HepG2 (cell line): ENCODE data around the gene IRS1.
"Not testable (repeated sequence)": the region's sequence is repeated elsewhere in the genome, so short reads cannot be mapped to it uniquely, and the experiment has no call there.

Experiments
- MZF1 ChIP-seq: sonication (generic); formaldehyde crosslinking; IDR thresholded peaks from 2 replicates; pipeline ENCODE4 v1.8.1; 2023; ENCODE audit warnings: mild to moderate bottlenecking, missing genetic modification reagents, borderline replicate concordance
- SUZ12 ChIP-seq: fragments of 150-350 bp; IDR thresholded peaks from 2 replicates; pipeline ENCODE4 v1.6.1; 2014; ENCODE audit warnings: low read depth, low read length
- TOE1 ChIP-seq: sonication (generic); formaldehyde crosslinking; IDR thresholded peaks from 2 replicates; pipeline ENCODE4 v1.4.0; 2020; ENCODE audit warnings: mild to moderate bottlenecking, missing genetic modification reagents
- U2AF2 ChIP-seq: fragments of 200-400 bp; formaldehyde crosslinking; IDR thresholded peaks from 2 replicates; pipeline ENCODE4 v1.6.1; 2017; ENCODE audit warnings: low read depth, mild to moderate bottlenecking, low read length
- YY1 ChIP-seq: IDR thresholded peaks from 2 replicates; pipeline ENCODE4 v1.6.1; 2011; ENCODE audit warnings: low read length, low read depth, moderate library complexity, mild to moderate bottlenecking; ENCODE audit not compliant: insufficient read depth, insufficient replicate concordance
- ZNF232 ChIP-seq: sonication (generic); formaldehyde crosslinking; IDR thresholded peaks from 2 replicates; pipeline ENCODE4 v1.4.0; 2020; ENCODE audit warnings: missing genetic modification reagents, borderline replicate concordance
- ZNF3 ChIP-seq: IDR thresholded peaks from 2 replicates; pipeline ENCODE4 v1.7.0; 2017; ENCODE audit warnings: inconsistent platforms
- ZNF33A ChIP-seq: sonication (generic); formaldehyde crosslinking; IDR thresholded peaks from 2 replicates; pipeline ENCODE4 v1.5.1; 2020; ENCODE audit warnings: missing genetic modification reagents, mild to moderate bottlenecking, moderate library complexity, borderline replicate concordance
- TF ChIP-seq, protein P1 (sequence below): sonication (generic); formaldehyde crosslinking; IDR thresholded peaks from 2 replicates; pipeline ENCODE4 v1.8.0; 2022; ENCODE audit warnings: mild to moderate bottlenecking, missing genetic modification reagents; ENCODE audit not compliant: insufficient replicate concordance
- TF ChIP-seq, protein P2 (sequence below): sonication (generic); formaldehyde crosslinking; IDR thresholded peaks from 2 replicates; pipeline ENCODE4 v1.5.0; 2020; ENCODE audit warnings: mild to moderate bottlenecking, missing genetic modification reagents, moderate library complexity
- TF ChIP-seq, protein P3 (sequence below): sonication (generic); formaldehyde crosslinking; IDR thresholded peaks from 2 replicates; pipeline ENCODE4 v1.4.0; 2020; ENCODE audit warnings: missing genetic modification reagents
- TF ChIP-seq, protein P4 (sequence below): sonication (generic); formaldehyde crosslinking; IDR thresholded peaks from 2 replicates; pipeline ENCODE4 v1.8.0; 2022; ENCODE audit warnings: missing genetic modification reagents, mild to moderate bottlenecking, borderline replicate concordance
- TF ChIP-seq, protein P5 (sequence below): sonication (generic); formaldehyde crosslinking; IDR thresholded peaks from 2 replicates; pipeline ENCODE4 v1.8.0; 2022; ENCODE audit warnings: mild to moderate bottlenecking, missing genetic modification reagents

DNA sequence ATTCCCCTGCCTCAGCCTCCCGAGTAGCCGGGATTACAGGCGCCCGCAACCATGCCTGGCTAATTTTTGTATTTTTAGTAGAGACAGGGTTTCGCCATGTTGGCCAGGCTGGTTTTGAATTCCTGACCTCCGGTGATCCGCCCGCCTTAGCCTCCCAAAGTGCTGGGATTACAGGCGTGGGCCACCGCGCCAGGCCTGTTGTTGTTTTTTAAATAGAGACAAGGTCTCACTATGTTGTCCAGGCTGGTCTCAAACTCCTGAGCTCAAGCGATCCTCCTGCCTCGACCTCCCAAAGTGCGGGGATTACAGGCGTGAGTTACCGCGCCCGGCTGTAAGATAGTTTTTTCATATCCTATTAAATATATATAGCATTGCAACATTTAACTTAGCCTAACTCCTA, 35.3 kb upstream of the IRS1 start:
- TF ChIP-seq YY1; ZNF33A (CRISPR knock-in tag); SUZ12; TOE1 (CRISPR knock-in tag); MZF1; ZNF3; U2AF2; ZNF232 (CRISPR knock-in tag): not testable (repeated sequence)
- TF ChIP-seq, protein P1, sequence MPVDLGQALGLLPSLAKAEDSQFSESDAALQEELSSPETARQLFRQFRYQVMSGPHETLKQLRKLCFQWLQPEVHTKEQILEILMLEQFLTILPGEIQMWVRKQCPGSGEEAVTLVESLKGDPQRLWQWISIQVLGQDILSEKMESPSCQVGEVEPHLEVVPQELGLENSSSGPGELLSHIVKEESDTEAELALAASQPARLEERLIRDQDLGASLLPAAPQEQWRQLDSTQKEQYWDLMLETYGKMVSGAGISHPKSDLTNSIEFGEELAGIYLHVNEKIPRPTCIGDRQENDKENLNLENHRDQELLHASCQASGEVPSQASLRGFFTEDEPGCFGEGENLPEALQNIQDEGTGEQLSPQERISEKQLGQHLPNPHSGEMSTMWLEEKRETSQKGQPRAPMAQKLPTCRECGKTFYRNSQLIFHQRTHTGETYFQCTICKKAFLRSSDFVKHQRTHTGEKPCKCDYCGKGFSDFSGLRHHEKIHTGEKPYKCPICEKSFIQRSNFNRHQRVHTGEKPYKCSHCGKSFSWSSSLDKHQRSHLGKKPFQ: not testable (repeated sequence)
- TF ChIP-seq, protein P2, sequence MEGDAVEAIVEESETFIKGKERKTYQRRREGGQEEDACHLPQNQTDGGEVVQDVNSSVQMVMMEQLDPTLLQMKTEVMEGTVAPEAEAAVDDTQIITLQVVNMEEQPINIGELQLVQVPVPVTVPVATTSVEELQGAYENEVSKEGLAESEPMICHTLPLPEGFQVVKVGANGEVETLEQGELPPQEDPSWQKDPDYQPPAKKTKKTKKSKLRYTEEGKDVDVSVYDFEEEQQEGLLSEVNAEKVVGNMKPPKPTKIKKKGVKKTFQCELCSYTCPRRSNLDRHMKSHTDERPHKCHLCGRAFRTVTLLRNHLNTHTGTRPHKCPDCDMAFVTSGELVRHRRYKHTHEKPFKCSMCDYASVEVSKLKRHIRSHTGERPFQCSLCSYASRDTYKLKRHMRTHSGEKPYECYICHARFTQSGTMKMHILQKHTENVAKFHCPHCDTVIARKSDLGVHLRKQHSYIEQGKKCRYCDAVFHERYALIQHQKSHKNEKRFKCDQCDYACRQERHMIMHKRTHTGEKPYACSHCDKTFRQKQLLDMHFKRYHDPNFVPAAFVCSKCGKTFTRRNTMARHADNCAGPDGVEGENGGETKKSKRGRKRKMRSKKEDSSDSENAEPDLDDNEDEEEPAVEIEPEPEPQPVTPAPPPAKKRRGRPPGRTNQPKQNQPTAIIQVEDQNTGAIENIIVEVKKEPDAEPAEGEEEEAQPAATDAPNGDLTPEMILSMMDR (CRISPR knock-in tag): not testable (repeated sequence)
- TF ChIP-seq, protein P3, sequence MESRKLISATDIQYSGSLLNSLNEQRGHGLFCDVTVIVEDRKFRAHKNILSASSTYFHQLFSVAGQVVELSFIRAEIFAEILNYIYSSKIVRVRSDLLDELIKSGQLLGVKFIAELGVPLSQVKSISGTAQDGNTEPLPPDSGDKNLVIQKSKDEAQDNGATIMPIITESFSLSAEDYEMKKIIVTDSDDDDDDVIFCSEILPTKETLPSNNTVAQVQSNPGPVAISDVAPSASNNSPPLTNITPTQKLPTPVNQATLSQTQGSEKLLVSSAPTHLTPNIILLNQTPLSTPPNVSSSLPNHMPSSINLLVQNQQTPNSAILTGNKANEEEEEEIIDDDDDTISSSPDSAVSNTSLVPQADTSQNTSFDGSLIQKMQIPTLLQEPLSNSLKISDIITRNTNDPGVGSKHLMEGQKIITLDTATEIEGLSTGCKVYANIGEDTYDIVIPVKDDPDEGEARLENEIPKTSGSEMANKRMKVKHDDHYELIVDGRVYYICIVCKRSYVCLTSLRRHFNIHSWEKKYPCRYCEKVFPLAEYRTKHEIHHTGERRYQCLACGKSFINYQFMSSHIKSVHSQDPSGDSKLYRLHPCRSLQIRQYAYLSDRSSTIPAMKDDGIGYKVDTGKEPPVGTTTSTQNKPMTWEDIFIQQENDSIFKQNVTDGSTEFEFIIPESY (CRISPR knock-in tag): not testable (repeated sequence)
- TF ChIP-seq, protein P4, sequence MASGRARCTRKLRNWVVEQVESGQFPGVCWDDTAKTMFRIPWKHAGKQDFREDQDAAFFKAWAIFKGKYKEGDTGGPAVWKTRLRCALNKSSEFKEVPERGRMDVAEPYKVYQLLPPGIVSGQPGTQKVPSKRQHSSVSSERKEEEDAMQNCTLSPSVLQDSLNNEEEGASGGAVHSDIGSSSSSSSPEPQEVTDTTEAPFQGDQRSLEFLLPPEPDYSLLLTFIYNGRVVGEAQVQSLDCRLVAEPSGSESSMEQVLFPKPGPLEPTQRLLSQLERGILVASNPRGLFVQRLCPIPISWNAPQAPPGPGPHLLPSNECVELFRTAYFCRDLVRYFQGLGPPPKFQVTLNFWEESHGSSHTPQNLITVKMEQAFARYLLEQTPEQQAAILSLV (CRISPR knock-in tag): not testable (repeated sequence)
- TF ChIP-seq, protein P5, sequence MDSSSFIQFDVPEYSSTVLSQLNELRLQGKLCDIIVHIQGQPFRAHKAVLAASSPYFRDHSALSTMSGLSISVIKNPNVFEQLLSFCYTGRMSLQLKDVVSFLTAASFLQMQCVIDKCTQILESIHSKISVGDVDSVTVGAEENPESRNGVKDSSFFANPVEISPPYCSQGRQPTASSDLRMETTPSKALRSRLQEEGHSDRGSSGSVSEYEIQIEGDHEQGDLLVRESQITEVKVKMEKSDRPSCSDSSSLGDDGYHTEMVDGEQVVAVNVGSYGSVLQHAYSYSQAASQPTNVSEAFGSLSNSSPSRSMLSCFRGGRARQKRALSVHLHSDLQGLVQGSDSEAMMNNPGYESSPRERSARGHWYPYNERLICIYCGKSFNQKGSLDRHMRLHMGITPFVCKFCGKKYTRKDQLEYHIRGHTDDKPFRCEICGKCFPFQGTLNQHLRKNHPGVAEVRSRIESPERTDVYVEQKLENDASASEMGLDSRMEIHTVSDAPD: not testable (repeated sequence)
